Smooth muscle cell (in vitro differentiated cells): Measurements from ENCODE around the gene PBLD. TPM values are rescaled to one million over a fixed set of nuclear protein-coding genes. Genes with fewer than 3 reads are reported as not detected.

Source experiments
- DNase-seq: peaks from one replicate; lab custom pipeline; 2025; ENCODE audit not compliant: unreplicated experiment; lab: John Stamatoyannopoulos, UW
- H2AFZ ChIP-seq: fragments of 200-600 bp; sonication (generic); 2 replicates; pipeline ENCODE4 v1.6.0; 2016; ENCODE audit warnings: antibody characterized with exemption, low read depth, mild to moderate bottlenecking
- H3F3A ChIP-seq: fragments of 200-600 bp; sonication (generic); 2 replicates; pipeline ENCODE4 v1.6.0; 2017; ENCODE audit warnings: antibody characterized with exemption, low read depth
- H3K27ac ChIP-seq: fragments of 200-600 bp; sonication (generic); 2 replicates; pipeline ENCODE4 v1.5.1; 2016; ENCODE audit warnings: low read depth, mild to moderate bottlenecking
- H3K27me3 ChIP-seq: fragments of 200-600 bp; sonication (generic); 2 replicates; pipeline ENCODE4 v1.6.1; 2016; ENCODE audit warnings: low read depth, mild to moderate bottlenecking
- H3K36me3 ChIP-seq: fragments of 200-600 bp; sonication (generic); 2 replicates; pipeline ENCODE4 v1.5.1; 2016; ENCODE audit warnings: low read depth
- H3K4me1 ChIP-seq: fragments of 200-600 bp; sonication (generic); 2 replicates; pipeline ENCODE4 v1.5.1; 2016; ENCODE audit warnings: low read depth
- H3K4me2 ChIP-seq: fragments of 200-600 bp; sonication (generic); 2 replicates; pipeline ENCODE4 v1.6.0; 2016; ENCODE audit warnings: mild to moderate bottlenecking
- H3K4me3 ChIP-seq: fragments of 200-600 bp; sonication (generic); 2 replicates; pipeline ENCODE4 v1.5.1; 2016; ENCODE audit warnings: mild to moderate bottlenecking
- H3K79me2 ChIP-seq: fragments of 200-600 bp; sonication (generic); 2 replicates; pipeline ENCODE4 v1.6.0; 2016; ENCODE audit warnings: low read depth, mild to moderate bottlenecking
- H3K9ac ChIP-seq: fragments of 200-600 bp; sonication (generic); 2 replicates; pipeline ENCODE4 v1.6.0; 2016; ENCODE audit warnings: low read depth
- H3K9me3 ChIP-seq: fragments of 200-600 bp; sonication (generic); replicated peaks from 2 replicates; pipeline ENCODE4 v1.5.1; 2016; ENCODE audit warnings: low read depth
- H4K20me1 ChIP-seq: fragments of 200-600 bp; sonication (generic); 2 replicates; pipeline ENCODE4 v1.6.0; 2016; ENCODE audit warnings: low read depth
- WGBS: methylation state at CpG from one replicate; pipeline ENCODE4 v1.1.7; 2016; ENCODE audit warnings: low lambda C conversion rate; 5-methylcytosine and 5-hydroxymethylcytosine counted together
- polyA plus RNA-seq: library from polyadenylated mRNA; unstranded; fragments of >200 nt; fragmentation: Nextera tagmentation; extraction: Ambion mirVana; gene quantifications from 2 replicates; pipeline ENCODE4 v1.2.1, GENCODE V29; 2016
- total RNA-seq: library from RNA; depleted of rRNA; stranded (reverse); fragments of >200 nt; gene quantifications from 2 replicates; pipeline ENCODE4 v1.2.3, GENCODE V29; 2014
- TF ChIP-seq, protein P1 (sequence below): fragments of 200-600 bp; sonication (generic); IDR thresholded peaks from 2 replicates; pipeline ENCODE4 v1.5.1; 2017; ENCODE audit warnings: borderline replicate concordance, mild to moderate bottlenecking, antibody characterized with exemption; ENCODE audit not compliant: insufficient read depth, poor library complexity, severe bottlenecking

The PBLD gene
- total and polyA plus RNA-seq, 2 experiments from 2014 or later, result 2.3 to 5.6 TPM

- WGBS, result 88% methylated on average over 3 of the region's 3 CpGs
- no peak for DNase-seq
Observed at GRCh38 chr10:68237173-68237572, 95.6 kb downstream of the PBLD start.

DNA sequence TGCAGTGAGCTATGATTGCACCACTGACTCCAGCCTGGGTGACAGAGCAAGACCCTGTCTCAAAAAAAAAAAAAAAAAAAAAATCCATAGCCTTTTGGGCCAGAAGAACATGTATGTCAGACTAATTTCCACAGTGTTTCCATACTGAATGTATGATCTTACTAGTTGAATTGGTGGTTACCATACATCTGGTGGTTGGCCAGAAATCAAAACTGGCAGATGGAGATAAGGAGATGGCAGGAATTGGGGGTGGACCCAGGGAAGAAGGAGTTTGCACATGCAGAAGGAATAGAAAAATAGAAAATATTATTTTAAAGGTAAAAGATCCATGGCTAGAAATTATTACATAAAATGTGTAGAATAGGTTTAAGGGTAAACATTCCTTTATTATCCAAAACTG, 97.1 kb downstream of the PBLD start:
- no peaks in the 10 kb centered on the region for H4K20me1 ChIP-seq
- H3K36me3 ChIP-seq, result no peaks in the 10 kb centered on the region
- no peak overlapping the region for H3K27ac ChIP-seq
- no peak overlapping the region for H3K4me3 ChIP-seq
- peaks cover 3% of the 10 kb centered on the region for H3F3A ChIP-seq
- no peaks in the 10 kb centered on the region for H3K9me3 ChIP-seq
- no peak overlapping the region for H3K4me2 ChIP-seq
- H3K9ac ChIP-seq, result no peak overlapping the region
- TF ChIP-seq, protein P1, sequence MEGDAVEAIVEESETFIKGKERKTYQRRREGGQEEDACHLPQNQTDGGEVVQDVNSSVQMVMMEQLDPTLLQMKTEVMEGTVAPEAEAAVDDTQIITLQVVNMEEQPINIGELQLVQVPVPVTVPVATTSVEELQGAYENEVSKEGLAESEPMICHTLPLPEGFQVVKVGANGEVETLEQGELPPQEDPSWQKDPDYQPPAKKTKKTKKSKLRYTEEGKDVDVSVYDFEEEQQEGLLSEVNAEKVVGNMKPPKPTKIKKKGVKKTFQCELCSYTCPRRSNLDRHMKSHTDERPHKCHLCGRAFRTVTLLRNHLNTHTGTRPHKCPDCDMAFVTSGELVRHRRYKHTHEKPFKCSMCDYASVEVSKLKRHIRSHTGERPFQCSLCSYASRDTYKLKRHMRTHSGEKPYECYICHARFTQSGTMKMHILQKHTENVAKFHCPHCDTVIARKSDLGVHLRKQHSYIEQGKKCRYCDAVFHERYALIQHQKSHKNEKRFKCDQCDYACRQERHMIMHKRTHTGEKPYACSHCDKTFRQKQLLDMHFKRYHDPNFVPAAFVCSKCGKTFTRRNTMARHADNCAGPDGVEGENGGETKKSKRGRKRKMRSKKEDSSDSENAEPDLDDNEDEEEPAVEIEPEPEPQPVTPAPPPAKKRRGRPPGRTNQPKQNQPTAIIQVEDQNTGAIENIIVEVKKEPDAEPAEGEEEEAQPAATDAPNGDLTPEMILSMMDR, result no peak
- no peak overlapping the region for H2AFZ ChIP-seq
- no peak for DNase-seq
- peaks cover 8% of the 10 kb centered on the region for H3K4me1 ChIP-seq
- no peaks in the 10 kb centered on the region for H3K79me2 ChIP-seq
- peaks cover 22% of the 10 kb centered on the region for H3K27me3 ChIP-seq

More at GRCh38 chr10:68237173-68237572, 95.6 kb downstream of the PBLD start:
- H3K9me3 ChIP-seq, result no peaks in the 10 kb centered on the region
- no peak overlapping the region for H3K4me3 ChIP-seq
- H3K27me3 ChIP-seq, result peaks cover 21% of the 10 kb centered on the region
- H3K27ac ChIP-seq, result no peak overlapping the region
- no peak overlapping the region for H2AFZ ChIP-seq
- H3K36me3 ChIP-seq, result no peaks in the 10 kb centered on the region
- peaks cover 3% of the 10 kb centered on the region for H3K4me1 ChIP-seq
- no peaks in the 10 kb centered on the region for H3K79me2 ChIP-seq
- H3F3A ChIP-seq, result no peaks in the 10 kb centered on the region
- no peak overlapping the region for H3K9ac ChIP-seq
- no peaks in the 10 kb centered on the region for H4K20me1 ChIP-seq
- TF ChIP-seq, protein P1, result no peak
- H3K4me2 ChIP-seq, result no peak overlapping the region

DNA sequence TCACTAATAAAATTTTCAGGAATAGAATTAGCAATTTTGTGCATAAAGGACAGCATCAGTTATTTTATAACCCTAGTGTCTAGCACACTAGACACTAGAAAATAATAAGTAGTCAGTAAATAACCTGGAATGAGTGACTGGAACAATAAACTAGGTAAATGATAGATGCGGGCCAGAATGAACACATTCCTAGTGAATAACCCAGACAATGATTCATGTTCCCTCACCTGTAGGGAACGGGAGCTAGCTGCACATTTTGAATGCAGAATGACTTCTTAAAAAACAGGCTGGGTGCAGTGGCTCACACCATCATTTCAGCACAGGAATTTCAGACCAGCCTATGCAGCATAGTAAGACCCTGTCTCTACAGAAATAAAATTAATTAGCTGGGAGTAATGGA, 97.6 kb downstream of the PBLD start:
- WGBS, result 58% methylated on average over 2 of the region's 2 CpGs
- TF ChIP-seq, protein P1, result no peak

GRCh38 chr10:68233046-68233445, 99.7 kb downstream of the PBLD start:
- H3K9me3 ChIP-seq, result no peaks in the 10 kb centered on the region
- H3K27me3 ChIP-seq, result peaks cover 22% of the 10 kb centered on the region
- WGBS, result 86% methylated on average over 3 of the region's 3 CpGs

More for the DNA sequence above, 97.6 kb downstream of the PBLD start:
- H3F3A ChIP-seq, result peaks cover 3% of the 10 kb centered on the region
- H3K4me1 ChIP-seq, result peaks cover 12% of the 10 kb centered on the region
- H3K9me3 ChIP-seq, result no peaks in the 10 kb centered on the region
- DNase-seq, result no peak
- no peak overlapping the region for H2AFZ ChIP-seq
- H3K9ac ChIP-seq, result no peak overlapping the region
- no peak overlapping the region for H3K4me2 ChIP-seq
- H3K4me3 ChIP-seq, result no peak overlapping the region
- no peaks in the 10 kb centered on the region for H3K36me3 ChIP-seq
- H3K79me2 ChIP-seq, result no peaks in the 10 kb centered on the region
- H3K27ac ChIP-seq, result no peak overlapping the region
- H3K27me3 ChIP-seq, result peaks cover 22% of the 10 kb centered on the region
- no peaks in the 10 kb centered on the region for H4K20me1 ChIP-seq

More at GRCh38 chr10:68233046-68233445, 99.7 kb downstream of the PBLD start:
- no peak overlapping the region for H2AFZ ChIP-seq
- H3K27ac ChIP-seq, result no peak overlapping the region
- no peaks in the 10 kb centered on the region for H3K79me2 ChIP-seq
- no peaks in the 10 kb centered on the region for H4K20me1 ChIP-seq
- H3K4me2 ChIP-seq, result no peak overlapping the region
- no peak for DNase-seq
- no peaks in the 10 kb centered on the region for H3K36me3 ChIP-seq
- no peak overlapping the region for H3K4me3 ChIP-seq
- no peak overlapping the region for H3K9ac ChIP-seq
- TF ChIP-seq, protein P1, result no peak
- peaks cover 13% of the 10 kb centered on the region for H3K4me1 ChIP-seq
- H3F3A ChIP-seq, result peaks cover 3% of the 10 kb centered on the region
